NCI-H69 (cell line): ENCODE data around the gene MYO18B.

Experiments used
- DNase-seq: peaks from one replicate; lab custom pipeline; 2025; lab: John Stamatoyannopoulos, UW

Gene MYO18B

GRCh38 chr22:25714070-25714469, 27.9 kb upstream of the MYO18B start:
- DNase-seq, result no peak

- DNase-seq, result no peak
These were observed 27.2 kb upstream of the MYO18B start for GRCh38 chr22:25714739-25715138.

- peak; percentile 11 for DNase-seq
These were observed 25.4 kb upstream of the MYO18B start for GRCh38 chr22:25716637-25717036.

GRCh38 chr22:25718135-25718840, 23.7 kb upstream of the MYO18B start:
- no peak for DNase-seq

GRCh38 chr22:25722223-25722622, 19.8 kb upstream of the MYO18B start:
- no peak for DNase-seq

GRCh38 chr22:25722626-25723025, 19.4 kb upstream of the MYO18B start:
- DNase-seq, result no peak

GRCh38 chr22:25726241-25726640, 15.7 kb upstream of the MYO18B start:
- no peak for DNase-seq

GRCh38 chr22:25728071-25728470, 13.9 kb upstream of the MYO18B start:
- no peak for DNase-seq

GRCh38 chr22:25729016-25729995, 12.7 kb upstream of the MYO18B start:
- no peak for DNase-seq

GRCh38 chr22:25735650-25736049, 6.3 kb upstream of the MYO18B start:
- DNase-seq, result no peak

- no peak for DNase-seq
These were observed 5.5 kb upstream of the MYO18B start for GRCh38 chr22:25736378-25737011.

GRCh38 chr22:25739659-25740344, 2.2 kb upstream of the MYO18B start:
- DNase-seq, result no peak

GRCh38 chr22:25742918-25743708, 1.1 kb downstream of the MYO18B start:
- no peak for DNase-seq

- DNase-seq, result no peak
These were observed 2.7 kb downstream of the MYO18B start for GRCh38 chr22:25744694-25745093.

GRCh38 chr22:25745341-25746011, 3.5 kb downstream of the MYO18B start:
- no peak for DNase-seq

- no peak for DNase-seq
These were observed 4.0 kb downstream of the MYO18B start for GRCh38 chr22:25746012-25746373.

GRCh38 chr22:25747245-25747944, 5.4 kb downstream of the MYO18B start:
- DNase-seq, result peak; percentile 79

GRCh38 chr22:25748140-25748539, 6.2 kb downstream of the MYO18B start:
- DNase-seq, result no peak

GRCh38 chr22:25748704-25749103, 6.7 kb downstream of the MYO18B start:
- no peak for DNase-seq
